Measurements from ENCODE around the gene STXBP6. TPM values are rescaled to one million over a fixed set of nuclear protein-coding genes. Genes with fewer than 3 reads are reported as not detected.

Gene STXBP6
- total and polyA plus RNA-seq, 7 experiments from 2014 or later, result not detected

GRCh38 chr14:25006961-25007795 is 42.8 kb downstream of the STXBP6 start:
- Histone ChIP-seq H3K4me1 (ENCODE audit: control insufficient read depth in 2 of 2, insufficient read depth in 2 of 2, low read length in 2 of 2) (no peaks in the 10 kb centered on the region), H3K27me3 (ENCODE audit: control insufficient read depth in 2 of 2, insufficient read depth in 2 of 2, low read length in 2 of 2) (no peaks in the 10 kb centered on the region), H3K9me3 (ENCODE audit: control insufficient read depth in 2 of 3, low read length in 3 of 3) (no peaks in the 10 kb centered on the region), H3K36me3 (ENCODE audit: control insufficient read depth in 2 of 3, insufficient read depth in 3 of 3, low read length in 3 of 3) (no peaks in the 10 kb centered on the region), H3K27ac (ENCODE audit: low read depth, low read length) (no peak overlapping the region), H3K4me3 (ENCODE audit: low read length) (no peak overlapping the region)
- no peak for ATAC-seq
- ChIA-PET CTCF (no interaction called here), POLR2A (no interaction called here)
- Mint-ChIP-seq H3K36me3 (no peaks in the 10 kb centered on the region), H3K4me1 (no peaks in the 10 kb centered on the region), H3K4me3 (no peak overlapping the region), H3K9me3 (no peaks in the 10 kb centered on the region), H3K27me3 (peaks cover 0 to 30% (median 24%) of the 10 kb centered on the region in 5 donors), H3K27ac (no peak overlapping the region)
- intact Hi-C loops (cut with micrococcal nuclease), result no loop called here
- DNase-seq, result no peak

- Mint-ChIP-seq H3K27ac (no peak overlapping the region), H3K36me3 (no peaks in the 10 kb centered on the region), H3K4me3 (no peak overlapping the region), H3K9me3 (no peaks in the 10 kb centered on the region), H3K4me1 (no peaks in the 10 kb centered on the region), H3K27me3 (peaks cover 0 to 27% (median 20%) of the 10 kb centered on the region in 5 donors)
- ATAC-seq (no peak), DNase-seq (no peak)
- no peak overlapping the region for H3K4me3 ChIP-seq (ENCODE audit: low read length)
- no peak overlapping the region for H3K27ac ChIP-seq (ENCODE audit: low read depth, low read length)
- H3K27me3 ChIP-seq (ENCODE audit: control insufficient read depth in 2 of 2, insufficient read depth in 2 of 2, low read length in 2 of 2), result no peaks in the 10 kb centered on the region
- H3K9me3 ChIP-seq (ENCODE audit: control insufficient read depth in 2 of 3, low read length in 3 of 3), result no peaks in the 10 kb centered on the region
- intact Hi-C loops (cut with micrococcal nuclease), result no loop called here
- H3K4me1 ChIP-seq (ENCODE audit: control insufficient read depth in 2 of 2, insufficient read depth in 2 of 2, low read length in 2 of 2), result no peaks in the 10 kb centered on the region
- H3K36me3 ChIP-seq (ENCODE audit: control insufficient read depth in 2 of 3, insufficient read depth in 3 of 3, low read length in 3 of 3), result no peaks in the 10 kb centered on the region
- ChIA-PET POLR2A (no interaction called here), CTCF (no interaction called here)
Observed at GRCh38 chr14:25006031-25006430, 43.9 kb downstream of the STXBP6 start.

GRCh38 chr14:25004389-25004809 is 45.5 kb downstream of the STXBP6 start:
- DNase-seq (no peak), ATAC-seq (no peak)
- Histone ChIP-seq H3K4me1 (ENCODE audit: control insufficient read depth in 2 of 2, insufficient read depth in 2 of 2, low read length in 2 of 2) (no peaks in the 10 kb centered on the region), H3K36me3 (ENCODE audit: control insufficient read depth in 2 of 3, insufficient read depth in 3 of 3, low read length in 3 of 3) (no peaks in the 10 kb centered on the region), H3K4me3 (ENCODE audit: low read length) (no peak overlapping the region), H3K27ac (ENCODE audit: low read depth, low read length) (no peak overlapping the region), H3K27me3 (ENCODE audit: control insufficient read depth in 2 of 2, insufficient read depth in 2 of 2, low read length in 2 of 2) (no peaks in the 10 kb centered on the region), H3K9me3 (ENCODE audit: control insufficient read depth in 2 of 3, low read length in 3 of 3) (no peaks in the 10 kb centered on the region)
- ChIA-PET POLR2A (no interaction called here), CTCF (no interaction called here)
- H3K4me1 Mint-ChIP-seq, result no peaks in the 10 kb centered on the region
- no peaks in the 10 kb centered on the region for H3K9me3 Mint-ChIP-seq
- intact Hi-C loops (cut with micrococcal nuclease), result no loop called here
- H3K27ac Mint-ChIP-seq, result no peak overlapping the region
- no peaks in the 10 kb centered on the region for H3K36me3 Mint-ChIP-seq
- peaks cover 0 to 14% (median 10%) of the 10 kb centered on the region in 5 donors for H3K27me3 Mint-ChIP-seq
- H3K4me3 Mint-ChIP-seq, result no peak overlapping the region

GRCh38 chr14:25003537-25003936 is 46.4 kb downstream of the STXBP6 start:
- Mint-ChIP-seq H3K4me3 (no peak overlapping the region), H3K4me1 (no peaks in the 10 kb centered on the region), H3K36me3 (no peaks in the 10 kb centered on the region), H3K27ac (no peak overlapping the region), H3K9me3 (no peaks in the 10 kb centered on the region), H3K27me3 (peaks cover 0 to 10% (median 8%) of the 10 kb centered on the region in 5 donors)
- Histone ChIP-seq H3K27ac (ENCODE audit: low read depth, low read length) (no peak overlapping the region), H3K9me3 (ENCODE audit: control insufficient read depth in 2 of 3, low read length in 3 of 3) (no peaks in the 10 kb centered on the region), H3K36me3 (ENCODE audit: control insufficient read depth in 2 of 3, insufficient read depth in 3 of 3, low read length in 3 of 3) (no peaks in the 10 kb centered on the region), H3K4me3 (ENCODE audit: low read length) (no peak overlapping the region), H3K27me3 (ENCODE audit: control insufficient read depth in 2 of 2, insufficient read depth in 2 of 2, low read length in 2 of 2) (no peaks in the 10 kb centered on the region), H3K4me1 (ENCODE audit: control insufficient read depth in 2 of 2, insufficient read depth in 2 of 2, low read length in 2 of 2) (no peaks in the 10 kb centered on the region)
- POLR2A ChIA-PET, result no interaction called here
- no peak for DNase-seq
- intact Hi-C loops (cut with micrococcal nuclease), result no loop called here
- ATAC-seq, result no peak
- CTCF ChIA-PET, result no interaction called here

GRCh38 chr14:25001601-25002000 is 48.3 kb downstream of the STXBP6 start:
- peaks cover 0 to 1% (median 0%) of the 10 kb centered on the region in 11 donors for H3K9me3 Mint-ChIP-seq
- ChIA-PET CTCF (no interaction called here), POLR2A (no interaction called here)
- H3K4me1 ChIP-seq (ENCODE audit: control insufficient read depth in 2 of 2, insufficient read depth in 2 of 2, low read length in 2 of 2), result no peaks in the 10 kb centered on the region
- H3K4me3 ChIP-seq (ENCODE audit: low read length), result no peak overlapping the region
- no peaks in the 10 kb centered on the region for H3K36me3 Mint-ChIP-seq
- no peaks in the 10 kb centered on the region for H3K27me3 ChIP-seq (ENCODE audit: control insufficient read depth in 2 of 2, insufficient read depth in 2 of 2, low read length in 2 of 2)
- no peaks in the 10 kb centered on the region for H3K4me1 Mint-ChIP-seq
- intact Hi-C loops (cut with micrococcal nuclease), result no loop called here
- no peak overlapping the region for H3K27ac Mint-ChIP-seq
- no peak overlapping the region for H3K27ac ChIP-seq (ENCODE audit: low read depth, low read length)
- no peaks in the 10 kb centered on the region for H3K9me3 ChIP-seq (ENCODE audit: control insufficient read depth in 2 of 3, low read length in 3 of 3)
- H3K27me3 Mint-ChIP-seq, result peaks cover 0 to 10% (median 8%) of the 10 kb centered on the region in 5 donors
- DNase-seq (no peak), ATAC-seq (no peak)
- H3K36me3 ChIP-seq (ENCODE audit: control insufficient read depth in 2 of 3, insufficient read depth in 3 of 3, low read length in 3 of 3), result no peaks in the 10 kb centered on the region
- H3K4me3 Mint-ChIP-seq, result no peak overlapping the region

- no peak for ATAC-seq
- no peaks in the 10 kb centered on the region for H3K36me3 ChIP-seq (ENCODE audit: control insufficient read depth in 2 of 3, insufficient read depth in 3 of 3, low read length in 3 of 3)
- no peaks in the 10 kb centered on the region for H3K27me3 ChIP-seq (ENCODE audit: control insufficient read depth in 2 of 2, insufficient read depth in 2 of 2, low read length in 2 of 2)
- Mint-ChIP-seq H3K36me3 (no peaks in the 10 kb centered on the region), H3K27me3 (peaks cover 0 to 10% (median 8%) of the 10 kb centered on the region in 5 donors), H3K4me3 (no peak overlapping the region), H3K9me3 (peaks cover 0 to 1% (median 0%) of the 10 kb centered on the region in 11 donors), H3K4me1 (no peaks in the 10 kb centered on the region), H3K27ac (no peak overlapping the region)
- no peak for DNase-seq
- H3K27ac ChIP-seq (ENCODE audit: low read depth, low read length), result no peak overlapping the region
- intact Hi-C loops (cut with micrococcal nuclease), result no loop called here
- H3K9me3 ChIP-seq (ENCODE audit: control insufficient read depth in 2 of 3, low read length in 3 of 3), result no peaks in the 10 kb centered on the region
- H3K4me3 ChIP-seq (ENCODE audit: low read length), result no peak overlapping the region
- ChIA-PET POLR2A (no interaction called here), CTCF (no interaction called here)
- no peaks in the 10 kb centered on the region for H3K4me1 ChIP-seq (ENCODE audit: control insufficient read depth in 2 of 2, insufficient read depth in 2 of 2, low read length in 2 of 2)
Observed at GRCh38 chr14:25001156-25001555, 48.8 kb downstream of the STXBP6 start.

- no peak overlapping the region for H3K4me3 ChIP-seq (ENCODE audit: low read length)
- Mint-ChIP-seq H3K4me3 (no peak overlapping the region), H3K27ac (no peak overlapping the region), H3K9me3 (peaks cover 0 to 1% (median 0%) of the 10 kb centered on the region in 11 donors), H3K27me3 (peaks cover 0 to 10% (median 4%) of the 10 kb centered on the region in 5 donors), H3K36me3 (no peaks in the 10 kb centered on the region), H3K4me1 (no peaks in the 10 kb centered on the region)
- ATAC-seq (no peak), DNase-seq (no peak)
- no peaks in the 10 kb centered on the region for H3K9me3 ChIP-seq (ENCODE audit: control insufficient read depth in 2 of 3, low read length in 3 of 3)
- no peaks in the 10 kb centered on the region for H3K36me3 ChIP-seq (ENCODE audit: control insufficient read depth in 2 of 3, insufficient read depth in 3 of 3, low read length in 3 of 3)
- ChIA-PET CTCF (no interaction called here), POLR2A (no interaction called here)
- no peak overlapping the region for H3K27ac ChIP-seq (ENCODE audit: low read depth, low read length)
- peaks cover 0 to 3% of the 10 kb centered on the region in 2 donors for H3K27me3 ChIP-seq (ENCODE audit: control insufficient read depth in 2 of 2, insufficient read depth in 2 of 2, low read length in 2 of 2)
- intact Hi-C loops (cut with micrococcal nuclease), result no loop called here
- H3K4me1 ChIP-seq (ENCODE audit: control insufficient read depth in 2 of 2, insufficient read depth in 2 of 2, low read length in 2 of 2), result no peaks in the 10 kb centered on the region
Observed at GRCh38 chr14:24999157-24999556, 50.8 kb downstream of the STXBP6 start.
